ENCODE data around the gene FAM120B. TPM values are rescaled to one million over a fixed set of nuclear protein-coding genes. Genes with fewer than 3 reads are reported as not detected.

FAM120B gene
- total RNA-seq, 2 donors from 2014 or later: 25.1 to 28.5 TPM

DNA sequence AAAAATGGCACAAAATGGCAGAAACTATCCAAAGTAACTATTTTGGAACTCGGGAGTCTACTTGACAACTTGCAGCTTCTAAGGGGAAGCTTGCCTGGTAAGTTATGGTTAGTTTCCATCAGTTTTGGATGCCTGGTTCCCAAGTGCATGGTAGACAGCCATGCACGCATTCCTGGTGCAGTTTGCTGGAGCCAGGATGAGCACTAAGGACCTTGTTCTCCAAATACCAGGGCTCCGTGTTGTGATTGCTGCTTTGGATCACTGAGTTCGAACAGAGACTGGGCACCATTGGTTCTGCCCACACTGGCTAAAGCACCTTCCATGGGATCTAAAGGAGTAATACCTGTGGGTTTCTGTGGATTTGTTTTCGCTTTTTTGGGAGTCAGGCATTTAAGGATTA, 103.7 kb downstream of the FAM120B start:
- Histone ChIP-seq H3K9ac (ENCODE audit: low read depth in 2 of 2, low read length in 2 of 2) (no peak overlapping the region), H3K9me3 (no peaks in the 10 kb centered on the region), H3K27me3 (no peaks in the 10 kb centered on the region), H3K36me3 (no peaks in the 10 kb centered on the region), H3K4me1 (no peaks in the 10 kb centered on the region), H3K27ac (no peak overlapping the region), H3K4me3 (no peak overlapping the region)
- no peak for DNase-seq
- TF ChIP-seq, protein P1, sequence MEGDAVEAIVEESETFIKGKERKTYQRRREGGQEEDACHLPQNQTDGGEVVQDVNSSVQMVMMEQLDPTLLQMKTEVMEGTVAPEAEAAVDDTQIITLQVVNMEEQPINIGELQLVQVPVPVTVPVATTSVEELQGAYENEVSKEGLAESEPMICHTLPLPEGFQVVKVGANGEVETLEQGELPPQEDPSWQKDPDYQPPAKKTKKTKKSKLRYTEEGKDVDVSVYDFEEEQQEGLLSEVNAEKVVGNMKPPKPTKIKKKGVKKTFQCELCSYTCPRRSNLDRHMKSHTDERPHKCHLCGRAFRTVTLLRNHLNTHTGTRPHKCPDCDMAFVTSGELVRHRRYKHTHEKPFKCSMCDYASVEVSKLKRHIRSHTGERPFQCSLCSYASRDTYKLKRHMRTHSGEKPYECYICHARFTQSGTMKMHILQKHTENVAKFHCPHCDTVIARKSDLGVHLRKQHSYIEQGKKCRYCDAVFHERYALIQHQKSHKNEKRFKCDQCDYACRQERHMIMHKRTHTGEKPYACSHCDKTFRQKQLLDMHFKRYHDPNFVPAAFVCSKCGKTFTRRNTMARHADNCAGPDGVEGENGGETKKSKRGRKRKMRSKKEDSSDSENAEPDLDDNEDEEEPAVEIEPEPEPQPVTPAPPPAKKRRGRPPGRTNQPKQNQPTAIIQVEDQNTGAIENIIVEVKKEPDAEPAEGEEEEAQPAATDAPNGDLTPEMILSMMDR (IDR thresholded peaks at IDR 0.05): no peak
- intact Hi-C loops (cut with DNase I): no loop called here

DNA sequence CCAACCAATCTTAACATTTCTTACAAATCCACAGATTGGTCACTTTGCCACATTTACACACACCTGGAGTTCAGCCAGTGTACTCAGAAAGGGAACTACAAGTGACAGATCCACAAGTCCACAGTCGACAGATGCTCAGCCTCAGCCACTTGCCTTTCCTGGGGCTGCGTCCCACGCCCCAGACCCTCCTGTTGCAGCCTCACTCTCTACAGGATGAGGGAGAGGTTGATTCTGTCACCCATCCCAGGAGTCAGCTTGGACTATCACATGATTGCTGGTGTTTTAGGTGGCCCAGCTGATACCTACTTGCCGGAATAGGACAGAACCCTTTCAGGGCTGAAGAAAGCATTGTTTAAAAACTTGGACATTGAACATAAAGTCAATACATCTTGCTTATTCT, 108.8 kb downstream of the FAM120B start:
- Histone ChIP-seq H3K4me3 (no peak overlapping the region), H3K9me3 (no peaks in the 10 kb centered on the region), H3K4me1 (no peaks in the 10 kb centered on the region), H3K27me3 (no peaks in the 10 kb centered on the region), H3K27ac (no peak overlapping the region), H3K9ac (ENCODE audit: low read depth in 2 of 2, low read length in 2 of 2) (no peak overlapping the region), H3K36me3 (no peaks in the 10 kb centered on the region)
- TF ChIP-seq, protein P1 (IDR thresholded peaks at IDR 0.05): no peak
- intact Hi-C loops (cut with DNase I): no loop called here
- DNase-seq: no peak

DNA sequence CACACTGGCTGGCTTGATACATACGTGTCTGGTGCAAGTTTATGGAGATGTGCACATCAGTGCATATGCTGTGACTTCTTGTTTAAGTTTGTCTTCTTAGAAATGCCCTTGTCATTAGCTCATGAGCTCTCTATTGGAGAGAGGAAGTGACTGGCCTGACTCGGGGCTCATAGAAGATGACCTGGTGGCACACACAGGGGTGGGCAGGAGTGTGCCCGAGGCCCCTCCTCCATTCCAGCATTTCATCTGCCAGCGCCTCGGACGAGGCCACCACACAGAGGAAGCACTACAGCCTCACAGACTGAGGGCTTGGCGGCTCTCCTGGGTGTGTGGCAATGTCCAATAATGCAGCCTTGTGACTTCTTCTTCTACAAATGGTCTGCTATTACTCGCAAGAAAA, 109.7 kb downstream of the FAM120B start:
- intact Hi-C loops (cut with DNase I): no loop called here
- Histone ChIP-seq H3K9ac (ENCODE audit: low read depth in 2 of 2, low read length in 2 of 2) (no peak overlapping the region), H3K27ac (no peak overlapping the region), H3K36me3 (no peaks in the 10 kb centered on the region), H3K4me1 (no peaks in the 10 kb centered on the region), H3K4me3 (no peak overlapping the region), H3K27me3 (no peaks in the 10 kb centered on the region), H3K9me3 (no peaks in the 10 kb centered on the region)
- TF ChIP-seq, protein P1 (IDR thresholded peaks at IDR 0.05): no peak
- no peak for DNase-seq

DNA sequence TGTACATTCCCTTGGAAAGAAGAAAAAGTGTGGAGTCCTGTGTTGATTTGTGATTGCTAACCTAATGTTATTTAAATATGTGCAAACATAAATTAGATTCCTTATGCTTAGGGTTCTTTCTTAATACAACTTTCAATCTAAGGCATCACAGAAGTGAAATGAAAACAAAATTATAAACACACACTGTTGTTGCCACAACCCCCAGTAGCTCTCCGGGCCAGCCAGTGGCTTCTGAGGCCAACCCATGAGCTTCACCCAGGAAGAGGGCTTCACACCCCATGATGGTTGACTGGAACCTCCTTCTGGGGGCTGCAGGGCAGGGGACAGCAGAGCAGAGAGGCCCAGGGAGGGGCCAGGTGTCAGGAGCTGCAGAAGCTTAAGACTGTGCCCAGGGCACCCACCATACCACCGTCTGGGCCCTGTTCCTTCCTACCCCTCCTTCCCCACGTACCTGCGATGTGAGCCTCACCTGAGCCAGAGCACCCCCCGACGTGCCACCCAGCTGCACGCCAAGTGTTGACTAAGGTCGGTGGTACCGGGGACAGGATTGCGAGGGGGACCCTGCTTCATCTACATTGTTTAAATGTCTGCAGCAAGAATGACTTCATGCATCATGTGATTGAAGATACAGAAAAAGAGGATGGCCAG, 110.5 kb downstream of the FAM120B start:
- no peak overlapping the region for H3K9ac ChIP-seq (ENCODE audit: low read depth in 2 of 2, low read length in 2 of 2)
- TF ChIP-seq, protein P1 (IDR thresholded peaks at IDR 0.05): no peak
- H3K4me1 ChIP-seq: no peaks in the 10 kb centered on the region
- H3K36me3 ChIP-seq: no peaks in the 10 kb centered on the region
- DNase-seq: no peak
- no peak overlapping the region for H3K27ac ChIP-seq
- H3K27me3 ChIP-seq: no peaks in the 10 kb centered on the region
- H3K9me3 ChIP-seq: no peaks in the 10 kb centered on the region
- intact Hi-C loops (cut with DNase I): no loop called here
- no peak overlapping the region for H3K4me3 ChIP-seq

DNA sequence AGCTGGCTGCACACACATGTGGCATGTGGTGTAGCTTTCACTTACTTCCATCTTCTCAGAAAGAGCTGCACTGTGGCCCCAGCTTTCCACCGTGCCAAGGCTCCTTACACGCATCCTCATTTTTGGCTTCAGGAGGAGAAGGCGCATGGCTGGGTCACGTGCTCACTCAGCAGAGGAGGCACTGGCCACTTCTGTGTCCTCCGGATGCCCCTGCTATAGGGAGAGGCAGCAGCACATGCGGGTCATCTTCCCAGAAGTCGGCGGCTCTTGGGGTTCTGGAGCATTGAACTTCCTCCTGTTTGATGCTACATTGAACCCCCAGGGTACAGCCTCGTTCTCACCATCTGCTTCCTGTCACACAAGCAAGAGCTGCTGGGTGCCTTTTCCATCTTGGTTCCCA, 111.3 kb downstream of the FAM120B start:
- intact Hi-C loops (cut with DNase I): no loop called here

More for the DNA sequence above, 111.3 kb downstream of the FAM120B start:
- TF ChIP-seq, protein P1 (IDR thresholded peaks at IDR 0.05): no peak
- Histone ChIP-seq H3K9ac (ENCODE audit: low read depth in 2 of 2, low read length in 2 of 2) (no peak overlapping the region), H3K4me1 (no peaks in the 10 kb centered on the region), H3K27me3 (no peaks in the 10 kb centered on the region), H3K4me3 (no peak overlapping the region), H3K9me3 (no peaks in the 10 kb centered on the region), H3K36me3 (no peaks in the 10 kb centered on the region), H3K27ac (no peak overlapping the region)
- no peak for DNase-seq
